B cell (primary cell): Measurements from ENCODE around the gene TRPM2. TPM values are rescaled to one million over a fixed set of nuclear protein-coding genes. Genes with fewer than 3 reads are reported as not detected.

Source experiments
- ATAC-seq: fragments of 200-7000 bp; cut with Tn5 transposase; one replicate; pipeline ENCODE4 v1.10.0; 2021; ENCODE audit warnings: low read depth, mild to moderate bottlenecking, moderate number of reproducible peaks, moderate library complexity
- CTCF ChIA-PET: fragments of 350-600 bp; sonication (Branson Sonifier 250); formaldehyde crosslinking; loops from one replicate; lab custom pipeline; 2021; ENCODE audit warnings: antibody characterized with exemption, inconsistent platforms; lab: Charles Lee
- POLR2A ChIA-PET: fragments of 350-600 bp; sonication (Branson Sonifier 250); formaldehyde crosslinking; loops from one replicate; lab custom pipeline; 2021; ENCODE audit warnings: antibody characterized with exemption; lab: Charles Lee
- DNase-seq: peaks from one replicate; pipeline ENCODE4 v3.0.0; 2013
- H2AFZ ChIP-seq: 2 replicates; pipeline ENCODE4 v1.6.1; 2012; ENCODE audit warnings: mild to moderate bottlenecking, low read depth, low read length; ENCODE audit not compliant: insufficient read depth, poor library complexity, severe bottlenecking
- H3K27ac ChIP-seq, 2 donors: 1 replicate in 1 of 2; 2 replicates in 1 of 2; pipeline ENCODE4 v1.5.1; 2012 to 2013; ENCODE audit warnings: low read length in 2 of 2, mild to moderate bottlenecking in 2 of 2, moderate library complexity in 1 of 2
- H3K27me3 ChIP-seq, 4 experiments: fragments of 200-600 bp in 1 of 4; sonication (generic) in 1 of 4; replicated peaks in 1 of 4; 1 replicate in 2 of 4; 2 replicates in 2 of 4; pipeline versions ENCODE4 v1.6.1 to v1.7.0; 2013 to 2016; ENCODE audit warnings: low read length in 3 of 4, mild to moderate bottlenecking in 2 of 4, mixed read lengths in 1 of 4, moderate library complexity in 1 of 4; ENCODE audit not compliant: insufficient read depth in 4 of 4, control insufficient read depth in 3 of 4; ENCODE audit errors: control extremely low read depth in 1 of 4
- H3K36me3 ChIP-seq, 2 experiments: replicated peaks in 1 of 2; 1 replicate in 1 of 2; 2 replicates in 1 of 2; pipeline versions ENCODE4 v1.6.1 to v1.7.1; 2013; ENCODE audit warnings: low read length in 1 of 2; ENCODE audit not compliant: insufficient read depth in 2 of 2, control insufficient read depth in 1 of 2; ENCODE audit errors: control extremely low read depth in 1 of 2, extremely low read depth in 1 of 2
- H3K4me1 ChIP-seq, 2 donors: fragments of 200-600 bp in 1 of 2; sonication (generic) in 1 of 2; 1 replicate in 1 of 2; 2 replicates in 1 of 2; pipeline versions ENCODE4 v1.5.1 to v1.6.1; 2013 to 2017; ENCODE audit warnings: low read length in 2 of 2; ENCODE audit not compliant: control insufficient read depth in 2 of 2, insufficient read depth in 2 of 2
- H3K4me2 ChIP-seq: replicated peaks from 2 replicates; pipeline ENCODE3; 2012; ENCODE audit warnings: mild to moderate bottlenecking, low read depth, low read length; ENCODE audit not compliant: poor library complexity, severe bottlenecking
- H3K4me3 ChIP-seq, 5 experiments: fragments of 200-600 bp in 1 of 5; sonication (generic) in 1 of 5; 1 replicate in 3 of 5; 2 replicates in 2 of 5; pipeline versions ENCODE4 v1.5.1 to v1.7.0; 2011 to 2016; ENCODE audit warnings: low read length in 4 of 5, mild to moderate bottlenecking in 4 of 5, low read depth in 2 of 5, control low read depth in 1 of 5, moderate library complexity in 1 of 5; ENCODE audit not compliant: insufficient read depth in 1 of 5; ENCODE audit errors: control extremely low read depth in 1 of 5, extremely low read depth in 1 of 5
- H3K79me2 ChIP-seq: fragments of 200-600 bp; sonication (generic); one replicate; pipeline ENCODE4 v1.6.0; 2016; ENCODE audit warnings: low read length; ENCODE audit not compliant: control insufficient read depth, insufficient read depth
- H3K9ac ChIP-seq: fragments of 200-600 bp; sonication (generic); 2 replicates; pipeline ENCODE4 v1.6.1; 2017; ENCODE audit warnings: mild to moderate bottlenecking, low read length, moderate library complexity
- H3K9me3 ChIP-seq, 3 donors: one replicate each; pipeline versions ENCODE4 v1.6.1 to v1.7.1; 2013; ENCODE audit warnings: low read length in 2 of 3; ENCODE audit not compliant: control insufficient read depth in 2 of 3, insufficient read depth in 1 of 3; ENCODE audit errors: control extremely low read depth in 1 of 3
- H4K20me1 ChIP-seq: 2 replicates; pipeline ENCODE4 v1.6.0; 2012; ENCODE audit warnings: mild to moderate bottlenecking, low read length; ENCODE audit not compliant: insufficient read depth, control insufficient read depth, poor library complexity, severe bottlenecking
- H3K27ac Mint-ChIP-seq: one replicate; pipeline ENCODE4 v1.8.0; 2021; ENCODE audit warnings: mixed read lengths
- H3K27me3 Mint-ChIP-seq: one replicate; pipeline ENCODE4 v1.8.0; 2021; ENCODE audit warnings: mixed read lengths
- H3K4me1 Mint-ChIP-seq: one replicate; pipeline ENCODE4 v1.8.0; 2021; ENCODE audit warnings: mixed read lengths
- H3K4me3 Mint-ChIP-seq: one replicate; pipeline ENCODE4 v1.8.0; 2021; ENCODE audit warnings: mixed read lengths
- H3K9me3 Mint-ChIP-seq: one replicate; pipeline ENCODE4 v1.8.0; 2022; ENCODE audit warnings: mixed read lengths; ENCODE audit not compliant: insufficient read depth
- CTCF ChIP-seq: fragments of 200-600 bp; IDR thresholded peaks from one replicate; pipeline ENCODE4 v1.8.0; 2022; ENCODE audit warnings: antibody characterized with exemption, mild to moderate bottlenecking
- EZH2 ChIP-seq: IDR thresholded peaks from 2 replicates; pipeline ENCODE4 v1.6.1; 2012; ENCODE audit warnings: borderline replicate concordance, low read depth, mild to moderate bottlenecking, moderate library complexity, low read length; ENCODE audit not compliant: insufficient read depth, poor library complexity, severe bottlenecking
- WGBS: methylation state at CpG from one replicate; pipeline ENCODE4 v1.1.5; 2013; ENCODE audit warnings: missing lambda C conversion rate; ENCODE audit not compliant: insufficient coverage; 5-methylcytosine and 5-hydroxymethylcytosine counted together
- intact Hi-C: fragments of 100-400 bp; cut with micrococcal nuclease; formaldehyde crosslinking; loops from one replicate; pipeline ENCODE4 v1.10.0; 2022
- polyA plus RNA-seq: library from polyadenylated mRNA; depleted of rRNA; stranded (reverse); fragments of >200 nt; gene quantifications from 2 replicates; pipeline ENCODE4 v1.2.3, GENCODE V29; 2012
- total RNA-seq, 2 donors: library from RNA; stranded (reverse); fragments of 120-200 nt in 1 of 2; gene quantifications; 1 replicate in 1 of 2; 2 replicates in 1 of 2; pipeline versions ENCODE4 v1.2.3 to v1.2.4, GENCODE V29; 2013 to 2022

TRPM2 gene
- total and polyA plus RNA-seq, 2 donors (not counting 1 experiment from before 2014, with no cell fraction given): 1.6 to 8.4 TPM

- intact Hi-C loops: no loop called here
- Histone ChIP-seq H2AFZ (no peak overlapping the region), H3K9ac (no peak overlapping the region), H3K4me2 (no peak overlapping the region), H3K36me3 (peaks cover 0 to 6% of the 10 kb centered on the region in 2 experiments), H3K4me3 (no peak overlapping the region), H4K20me1 (no peaks in the 10 kb centered on the region), H3K9me3 (peaks cover 0 to 8% (median 0%) of the 10 kb centered on the region in 3 donors), H3K4me1 (no peaks in the 10 kb centered on the region), H3K27me3 (no peaks in the 10 kb centered on the region), H3K79me2 (no peaks in the 10 kb centered on the region), H3K27ac (no peak overlapping the region)
- H3K4me1 Mint-ChIP-seq: no peaks in the 10 kb centered on the region
- 94% methylated on average over 30 of the region's 34 CpGs for WGBS
- no peak for ATAC-seq
- H3K9me3 Mint-ChIP-seq: no peaks in the 10 kb centered on the region
- ChIA-PET CTCF (no interaction called here), POLR2A (no interaction called here)
- no peak overlapping the region for H3K4me3 Mint-ChIP-seq
- DNase-seq: no peak
- TF ChIP-seq EZH2 (no peak), CTCF (no peak)
- no peaks in the 10 kb centered on the region for H3K27me3 Mint-ChIP-seq
- peak overlapping the region; percentile 37 for H3K27ac Mint-ChIP-seq
Measured at GRCh38 chr21:44405091-44405947, 51.9 kb downstream of the TRPM2 start.
